IPS-18c (cell line): ENCODE measurements around the gene IGFN1.

Experiments used
- H3K4me3 ChIP-seq: 2 replicates; pipeline ENCODE4 v1.7.0; 2013; ENCODE audit warnings: low read depth, mild to moderate bottlenecking, low read length, moderate library complexity; ENCODE audit not compliant: insufficient read depth
- H3K9me3 ChIP-seq: one replicate; pipeline ENCODE4 v1.6.1; 2013; ENCODE audit warnings: mild to moderate bottlenecking, low read length, moderate library complexity; ENCODE audit not compliant: control insufficient read depth, insufficient read depth

Gene IGFN1

GRCh38 chr1:201178718-201179117 is 11.9 kb upstream of the IGFN1 start:
- H3K9me3 ChIP-seq: peaks cover 2% of the 10 kb centered on the region

GRCh38 chr1:201180141-201180540 is 10.5 kb upstream of the IGFN1 start:
- no peak overlapping the region for H3K4me3 ChIP-seq
- peaks cover 2% of the 10 kb centered on the region for H3K9me3 ChIP-seq

More at GRCh38 chr1:201178718-201179117, 11.9 kb upstream of the IGFN1 start:
- no peak overlapping the region for H3K4me3 ChIP-seq

- Histone ChIP-seq H3K9me3 (peaks cover 2% of the 10 kb centered on the region), H3K4me3 (no peak overlapping the region)
These were observed 9.7 kb upstream of the IGFN1 start for GRCh38 chr1:201180901-201181300.

- Histone ChIP-seq H3K9me3 (peaks cover 2% of the 10 kb centered on the region), H3K4me3 (no peak overlapping the region)
These were observed 9.3 kb upstream of the IGFN1 start for GRCh38 chr1:201181323-201181722.

GRCh38 chr1:201181726-201182125 is 8.9 kb upstream of the IGFN1 start:
- Histone ChIP-seq H3K9me3 (peaks cover 2% of the 10 kb centered on the region), H3K4me3 (no peak overlapping the region)

- H3K9me3 ChIP-seq: peaks cover 2% of the 10 kb centered on the region
- H3K4me3 ChIP-seq: no peak overlapping the region
These were observed 7.4 kb upstream of the IGFN1 start for GRCh38 chr1:201183209-201183608.

GRCh38 chr1:201183753-201184152 is 6.9 kb upstream of the IGFN1 start:
- Histone ChIP-seq H3K9me3 (no peaks in the 10 kb centered on the region), H3K4me3 (no peak overlapping the region)

GRCh38 chr1:201184307-201185122 is 6.1 kb upstream of the IGFN1 start:
- Histone ChIP-seq H3K9me3 (no peaks in the 10 kb centered on the region), H3K4me3 (no peak overlapping the region)

GRCh38 chr1:201185123-201185453 is 5.5 kb upstream of the IGFN1 start:
- no peak overlapping the region for H3K4me3 ChIP-seq

GRCh38 chr1:201185527-201186128 is 5.0 kb upstream of the IGFN1 start:
- Histone ChIP-seq H3K9me3 (no peaks in the 10 kb centered on the region), H3K4me3 (no peak overlapping the region)

More at GRCh38 chr1:201185123-201185453, 5.5 kb upstream of the IGFN1 start:
- no peaks in the 10 kb centered on the region for H3K9me3 ChIP-seq

- no peaks in the 10 kb centered on the region for H3K9me3 ChIP-seq
These were observed 4.4 kb upstream of the IGFN1 start for GRCh38 chr1:201186192-201186591.

GRCh38 chr1:201189085-201189484 is 1.5 kb upstream of the IGFN1 start:
- H3K4me3 ChIP-seq: no peak overlapping the region
- H3K9me3 ChIP-seq: no peaks in the 10 kb centered on the region

More at GRCh38 chr1:201186192-201186591, 4.4 kb upstream of the IGFN1 start:
- H3K4me3 ChIP-seq: no peak overlapping the region

GRCh38 chr1:201190005-201190404 is 619 bp upstream of the IGFN1 start:
- Histone ChIP-seq H3K9me3 (no peaks in the 10 kb centered on the region), H3K4me3 (no peak overlapping the region)

- Histone ChIP-seq H3K9me3 (no peaks in the 10 kb centered on the region), H3K4me3 (no peak overlapping the region)
These were observed 1.1 kb downstream of the IGFN1 start for GRCh38 chr1:201191653-201192260.

GRCh38 chr1:201192261-201192788 is 1.7 kb downstream of the IGFN1 start:
- Histone ChIP-seq H3K4me3 (no peak overlapping the region), H3K9me3 (no peaks in the 10 kb centered on the region)

- no peaks in the 10 kb centered on the region for H3K9me3 ChIP-seq
- H3K4me3 ChIP-seq: no peak overlapping the region
These were observed 3.4 kb downstream of the IGFN1 start for GRCh38 chr1:201194046-201194445.

GRCh38 chr1:201198598-201198997 is 8.0 kb downstream of the IGFN1 start:
- H3K9me3 ChIP-seq: no peaks in the 10 kb centered on the region
- H3K4me3 ChIP-seq: no peak overlapping the region

GRCh38 chr1:201205036-201205435 is 14.4 kb downstream of the IGFN1 start:
- Histone ChIP-seq H3K4me3 (no peak overlapping the region), H3K9me3 (no peaks in the 10 kb centered on the region)
